Colonic mucosa (tissue), 4 donors: ENCODE data around the gene EXOC4. TPM values are rescaled to one million over a fixed set of nuclear protein-coding genes. Genes with fewer than 3 reads are reported as not detected.

ENCODE experiments used
- DNase-seq: peaks from one replicate; pipeline ENCODE4 v3.0.0-alpha.2; 2020
- H3K27ac ChIP-seq: fragments of 200-600 bp; one replicate; pipeline ENCODE4 v1.8.0; 2021
- H3K27me3 ChIP-seq: fragments of 200-600 bp; one replicate; pipeline ENCODE4 v1.8.0; 2021
- H3K36me3 ChIP-seq: fragments of 200-600 bp; one replicate; pipeline ENCODE4 v1.8.0; 2021
- H3K4me1 ChIP-seq: fragments of 200-600 bp; one replicate; pipeline ENCODE4 v1.8.0; 2021; ENCODE audit warnings: mild to moderate bottlenecking
- H3K4me3 ChIP-seq: fragments of 200-600 bp; one replicate; pipeline ENCODE4 v1.8.0; 2021
- H3K9ac ChIP-seq, 2 donors: one replicate each; pipeline ENCODE4 v1.7.0; 2013; ENCODE audit warnings: control low read depth in 2 of 2, low read depth in 2 of 2, low read length in 2 of 2
- H3K9me3 ChIP-seq: fragments of 200-600 bp; one replicate; pipeline ENCODE4 v1.8.0; 2021
- intact Hi-C: fragments of 100-400 bp; cut with DNase I; formaldehyde crosslinking; loops from one replicate; pipeline ENCODE4 v1.14.1; 2022
- total RNA-seq, 2 donors: library from RNA; stranded (reverse); fragmentation: NEBNext Ultra II Directional in 1 of 2; extraction: Animal tissue kit (Norgen Biotek cat#: 25700) in 1 of 2; gene quantifications; one replicate each; pipeline ENCODE4 v1.2.1, GENCODE V29; 2021
- TF ChIP-seq, protein P1 (sequence below): fragments of 200-600 bp; IDR thresholded peaks from one replicate; pipeline ENCODE4 v1.8.0; 2022; ENCODE audit warnings: antibody characterized with exemption, mild to moderate bottlenecking
- donor health status: healthy.
- donor health status: DM: no; HTN: no; CAD: no.
- donor health status: DM: no; HTN: no; CAD: no.

The EXOC4 gene
- total RNA-seq, 2 donors from 2014 or later, result 61.1 to 73.3 TPM

DNA sequence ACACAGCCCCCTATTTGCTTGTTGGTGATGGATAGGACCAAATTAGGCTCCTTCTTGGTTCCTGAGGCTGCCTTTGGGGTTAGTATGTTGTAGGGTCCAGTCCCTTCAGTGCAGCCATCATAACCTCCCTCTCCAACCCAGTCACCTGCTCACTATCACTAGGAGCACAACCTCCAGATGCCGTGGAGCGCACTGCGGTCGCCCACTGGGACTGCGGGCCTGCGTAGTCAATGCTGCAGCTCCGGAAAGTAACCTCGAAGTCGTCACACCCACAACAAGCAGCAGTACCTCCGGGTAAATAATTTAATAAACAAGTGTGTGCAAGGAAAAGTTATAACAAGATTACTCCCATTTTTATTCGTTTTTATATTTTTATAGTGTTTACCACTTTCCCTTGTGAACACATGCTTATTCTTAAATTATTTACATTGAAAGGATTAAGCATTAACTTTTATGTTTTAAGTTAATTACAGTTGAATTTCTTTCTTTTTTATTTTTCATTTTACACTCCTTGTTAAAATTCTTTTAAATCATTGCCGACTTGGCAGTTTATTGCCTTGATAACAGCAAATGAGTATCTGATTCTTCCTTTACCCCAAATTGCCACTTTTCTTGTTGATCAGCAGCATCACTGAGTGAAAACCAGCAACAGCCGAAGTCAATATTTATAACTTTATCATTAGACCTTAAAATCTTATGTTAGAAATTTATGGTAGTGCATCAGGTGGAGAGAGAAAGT is 474.8 kb downstream of the EXOC4 start:
- Histone ChIP-seq H3K9me3 (no peaks in the 10 kb centered on the region), H3K4me3 (no peak overlapping the region), H3K36me3 (no peaks in the 10 kb centered on the region), H3K27ac (no peak overlapping the region), H3K4me1 (no peaks in the 10 kb centered on the region), H3K27me3 (no peaks in the 10 kb centered on the region), H3K9ac (no peak overlapping the region)
- TF ChIP-seq, protein P1, sequence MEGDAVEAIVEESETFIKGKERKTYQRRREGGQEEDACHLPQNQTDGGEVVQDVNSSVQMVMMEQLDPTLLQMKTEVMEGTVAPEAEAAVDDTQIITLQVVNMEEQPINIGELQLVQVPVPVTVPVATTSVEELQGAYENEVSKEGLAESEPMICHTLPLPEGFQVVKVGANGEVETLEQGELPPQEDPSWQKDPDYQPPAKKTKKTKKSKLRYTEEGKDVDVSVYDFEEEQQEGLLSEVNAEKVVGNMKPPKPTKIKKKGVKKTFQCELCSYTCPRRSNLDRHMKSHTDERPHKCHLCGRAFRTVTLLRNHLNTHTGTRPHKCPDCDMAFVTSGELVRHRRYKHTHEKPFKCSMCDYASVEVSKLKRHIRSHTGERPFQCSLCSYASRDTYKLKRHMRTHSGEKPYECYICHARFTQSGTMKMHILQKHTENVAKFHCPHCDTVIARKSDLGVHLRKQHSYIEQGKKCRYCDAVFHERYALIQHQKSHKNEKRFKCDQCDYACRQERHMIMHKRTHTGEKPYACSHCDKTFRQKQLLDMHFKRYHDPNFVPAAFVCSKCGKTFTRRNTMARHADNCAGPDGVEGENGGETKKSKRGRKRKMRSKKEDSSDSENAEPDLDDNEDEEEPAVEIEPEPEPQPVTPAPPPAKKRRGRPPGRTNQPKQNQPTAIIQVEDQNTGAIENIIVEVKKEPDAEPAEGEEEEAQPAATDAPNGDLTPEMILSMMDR, result no peak
- no peak for DNase-seq
- intact Hi-C loops, result no loop called here

- Histone ChIP-seq H3K9me3 (no peaks in the 10 kb centered on the region), H3K36me3 (no peaks in the 10 kb centered on the region), H3K9ac (no peak overlapping the region), H3K4me1 (no peaks in the 10 kb centered on the region), H3K27ac (no peak overlapping the region), H3K27me3 (no peaks in the 10 kb centered on the region), H3K4me3 (no peak overlapping the region)
- TF ChIP-seq, protein P1, result no peak
- intact Hi-C loops, result no loop called here
- no peak for DNase-seq
Measured at GRCh38 chr7:133730360-133730759, 477.5 kb downstream of the EXOC4 start.

GRCh38 chr7:133733401-133733800 is 480.5 kb downstream of the EXOC4 start:
- no peak overlapping the region for H3K4me3 ChIP-seq
- no peaks in the 10 kb centered on the region for H3K36me3 ChIP-seq
- no peak overlapping the region for H3K9ac ChIP-seq
- H3K27ac ChIP-seq, result no peak overlapping the region
- no peaks in the 10 kb centered on the region for H3K4me1 ChIP-seq
- DNase-seq, result no peak
- H3K27me3 ChIP-seq, result no peaks in the 10 kb centered on the region
- intact Hi-C loops, result no loop called here
- H3K9me3 ChIP-seq, result no peaks in the 10 kb centered on the region
- TF ChIP-seq, protein P1, result no peak

GRCh38 chr7:133735222-133735621 is 482.3 kb downstream of the EXOC4 start:
- no peak for DNase-seq
- no peaks in the 10 kb centered on the region for H3K27me3 ChIP-seq
- H3K4me3 ChIP-seq, result no peak overlapping the region
- H3K9ac ChIP-seq, result no peak overlapping the region
- intact Hi-C loops, result no loop called here
- H3K4me1 ChIP-seq, result no peaks in the 10 kb centered on the region
- no peak overlapping the region for H3K27ac ChIP-seq
- no peaks in the 10 kb centered on the region for H3K36me3 ChIP-seq
- H3K9me3 ChIP-seq, result no peaks in the 10 kb centered on the region
- TF ChIP-seq, protein P1, result no peak

DNA sequence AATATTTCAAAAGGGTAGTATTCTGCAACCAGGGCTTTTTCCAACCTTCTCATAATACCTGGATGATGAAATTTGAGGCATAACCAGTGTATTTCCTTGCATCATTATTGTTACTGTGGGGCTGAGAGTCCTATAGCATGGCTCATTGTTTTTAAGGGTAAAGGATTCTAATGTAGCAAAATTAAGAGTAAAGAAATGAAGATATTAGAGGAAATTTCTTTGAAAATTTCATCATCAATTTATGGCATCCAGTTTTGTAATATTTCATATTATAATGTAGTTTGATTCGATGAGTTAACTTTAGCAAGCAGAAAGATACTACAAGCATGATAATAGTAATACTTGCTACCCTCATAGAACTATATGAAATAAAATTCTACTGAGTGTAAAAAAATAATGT is 486.9 kb downstream of the EXOC4 start:
- TF ChIP-seq, protein P1, result no peak
- Histone ChIP-seq H3K4me1 (no peaks in the 10 kb centered on the region), H3K27me3 (no peaks in the 10 kb centered on the region), H3K36me3 (no peaks in the 10 kb centered on the region), H3K4me3 (no peak overlapping the region), H3K27ac (no peak overlapping the region), H3K9ac (no peak overlapping the region), H3K9me3 (no peaks in the 10 kb centered on the region)
- intact Hi-C loops, result no loop called here
- no peak for DNase-seq
